WTC11 (cell line): ENCODE results near the gene ANXA5. TPM values are rescaled to one million over a fixed set of nuclear protein-coding genes. Genes with fewer than 3 reads are reported as not detected.

Experiments
- ATAC-seq: fragments of 200-7000 bp; cut with Tn5 transposase; 2 replicates; pipeline ENCODE4 v1.10.0; 2021; ENCODE audit warnings: mild to moderate bottlenecking, moderate library complexity
- CTCF ChIA-PET: fragments of 300-600 bp; sonication (Branson Sonifier 250); formaldehyde crosslinking; loops from one replicate; lab custom pipeline; 2021; ENCODE audit warnings: antibody characterized with exemption; lab: Charles Lee
- POLR2A ChIA-PET: fragments of 350-600 bp; sonication (Branson Sonifier 250); formaldehyde crosslinking; loops from one replicate; lab custom pipeline; 2021; ENCODE audit warnings: antibody characterized with exemption; lab: Charles Lee
- DNase-seq: peaks from one replicate; pipeline ENCODE4 v3.0.0; 2021; ENCODE audit warnings: low spot score
- H3K27ac Mint-ChIP-seq: 2 replicates; pipeline ENCODE4 v1.8.0; 2021; ENCODE audit warnings: mixed read lengths
- H3K27me3 Mint-ChIP-seq: 2 replicates; pipeline ENCODE4 v1.8.0; 2021; ENCODE audit warnings: low read depth, mild to moderate bottlenecking, moderate library complexity, mixed read lengths
- H3K36me3 Mint-ChIP-seq: 2 replicates; pipeline ENCODE4 v1.8.0; 2021; ENCODE audit warnings: mixed read lengths
- H3K4me1 Mint-ChIP-seq: 2 replicates; pipeline ENCODE4 v1.8.0; 2022; ENCODE audit warnings: mixed read lengths
- H3K4me3 Mint-ChIP-seq: 2 replicates; pipeline ENCODE4 v1.8.0; 2021; ENCODE audit warnings: mild to moderate bottlenecking, moderate library complexity, mixed read lengths
- H3K9me3 Mint-ChIP-seq: 2 replicates; pipeline ENCODE4 v1.8.0; 2021; ENCODE audit warnings: mixed read lengths
- ATF1 ChIP-seq: sonication (generic); formaldehyde crosslinking; IDR thresholded peaks from 2 replicates; pipeline ENCODE4 v1.8.1; 2023; ENCODE audit warnings: mild to moderate bottlenecking, moderate library complexity, missing genetic modification reagents
- CTCF ChIP-seq: fragments of 200-600 bp; IDR thresholded peaks from 2 replicates; pipeline ENCODE4 v1.8.0; 2022; ENCODE audit warnings: antibody characterized with exemption
- FOXK1 ChIP-seq: sonication (generic); formaldehyde crosslinking; IDR thresholded peaks from 2 replicates; pipeline ENCODE4 v1.8.0; 2022; ENCODE audit warnings: mild to moderate bottlenecking, moderate library complexity, missing genetic modification reagents
- HMGXB4 ChIP-seq: sonication (generic); formaldehyde crosslinking; IDR thresholded peaks from 2 replicates; pipeline ENCODE4 v1.8.1; 2023; ENCODE audit warnings: mild to moderate bottlenecking, moderate library complexity, missing genetic modification reagents
- IRF1 ChIP-seq: sonication (generic); formaldehyde crosslinking; IDR thresholded peaks from 2 replicates; pipeline ENCODE4 v1.8.0; 2023; ENCODE audit warnings: missing genetic modification reagents
- IRF2 ChIP-seq: sonication (generic); formaldehyde crosslinking; IDR thresholded peaks from 2 replicates; pipeline ENCODE4 v1.8.0; 2022; ENCODE audit warnings: low read depth, missing genetic modification reagents, borderline replicate concordance
- JUN ChIP-seq: sonication (generic); formaldehyde crosslinking; IDR thresholded peaks from 2 replicates; pipeline ENCODE4 v1.8.0; 2023; ENCODE audit warnings: mild to moderate bottlenecking, missing genetic modification reagents
- KAT7 ChIP-seq: sonication (generic); formaldehyde crosslinking; IDR thresholded peaks from 2 replicates; pipeline ENCODE4 v1.8.1; 2023; ENCODE audit warnings: missing genetic modification reagents, mild to moderate bottlenecking, borderline replicate concordance
- MAX ChIP-seq: sonication (generic); formaldehyde crosslinking; IDR thresholded peaks from 2 replicates; pipeline ENCODE4 v1.8.0; 2022; ENCODE audit warnings: mild to moderate bottlenecking, missing genetic modification reagents
- NR1H2 ChIP-seq: sonication (generic); formaldehyde crosslinking; IDR thresholded peaks from 2 replicates; pipeline ENCODE4 v1.9.0; 2021; ENCODE audit warnings: mild to moderate bottlenecking, moderate library complexity, missing genetic modification reagents
- RELA ChIP-seq: sonication (generic); formaldehyde crosslinking; IDR thresholded peaks from 2 replicates; pipeline ENCODE4 v1.8.1; 2022; ENCODE audit warnings: missing genetic modification reagents, mild to moderate bottlenecking, borderline replicate concordance
- SMAD4 ChIP-seq: sonication (generic); formaldehyde crosslinking; IDR thresholded peaks from 2 replicates; pipeline ENCODE4 v1.8.0; 2022; ENCODE audit warnings: mild to moderate bottlenecking, missing genetic modification reagents
- STAT6 ChIP-seq: sonication (generic); formaldehyde crosslinking; conservative IDR thresholded peaks from 2 replicates; pipeline ENCODE4 v1.8.1; 2023; ENCODE audit warnings: mild to moderate bottlenecking, low read depth, missing genetic modification reagents, moderate library complexity
- TCF7 ChIP-seq: sonication (generic); formaldehyde crosslinking; IDR thresholded peaks from 2 replicates; pipeline ENCODE4 v1.8.0; 2022; ENCODE audit warnings: mild to moderate bottlenecking, low read depth, missing genetic modification reagents, moderate library complexity
- ZNF263 ChIP-seq: sonication (generic); formaldehyde crosslinking; IDR thresholded peaks from 2 replicates; pipeline ENCODE4 v1.8.1; 2022; ENCODE audit warnings: low read depth, mild to moderate bottlenecking, moderate library complexity, missing genetic modification reagents
- ZNF281 ChIP-seq: sonication (generic); formaldehyde crosslinking; IDR thresholded peaks from 2 replicates; pipeline ENCODE4 v1.8.0; 2023; ENCODE audit warnings: mild to moderate bottlenecking, missing genetic modification reagents
- ZNF416 ChIP-seq: fragments of 250-450 bp; sonication (Bioruptor Pico); IDR thresholded peaks from 2 replicates; pipeline ENCODE4 v1.9.0; 2021; ENCODE audit warnings: mild to moderate bottlenecking, inconsistent platforms
- ZNF512 ChIP-seq: sonication (generic); formaldehyde crosslinking; IDR thresholded peaks from 2 replicates; pipeline ENCODE4 v1.8.1; 2022; ENCODE audit warnings: missing genetic modification reagents, borderline replicate concordance
- total RNA-seq: library from RNA; stranded (reverse); gene quantifications from 3 replicates; pipeline ENCODE4 v1.2.3, GENCODE V29; 2021

ANXA5 gene
- total RNA-seq, 1 experiment from 2014 or later, result 186 TPM

GRCh38 chr4:121706595-121707021, 9.8 kb upstream of the ANXA5 start (continued):
- TF ChIP-seq STAT6 (CRISPR knock-in tag) (no peak), SMAD4 (no peak), CTCF (no peak), HMGXB4 (CRISPR knock-in tag) (no peak), JUN (no peak), ZNF416 (CRISPR knock-in tag) (no peak)

GRCh38 chr4:121705521-121705920, 8.7 kb upstream of the ANXA5 start:
- TF ChIP-seq ZNF263 (CRISPR knock-in tag) (no peak), ZNF281 (CRISPR knock-in tag) (no peak), NR1H2 (no peak), RELA (CRISPR knock-in tag) (no peak), ZNF416 (CRISPR knock-in tag) (no peak), TCF7 (CRISPR knock-in tag) (no peak), IRF2 (no peak), ZNF512 (no peak), MAX (no peak), FOXK1 (CRISPR knock-in tag) (no peak), IRF1 (CRISPR knock-in tag) (no peak), ATF1 (CRISPR knock-in tag) (no peak), SMAD4 (no peak), KAT7 (no peak)
- H3K4me1 Mint-ChIP-seq, result peaks cover 9% of the 10 kb centered on the region
- ChIA-PET POLR2A (no interaction called here), CTCF (interaction anchor here (1.3 kb wide), 1 partner anchor 10 kb away, joined by 4 read pairs; no protein-coding TSS in a partner anchor)
- H3K27ac Mint-ChIP-seq, result no peak overlapping the region
- peaks cover 11% of the 10 kb centered on the region for H3K9me3 Mint-ChIP-seq
- no peak overlapping the region for H3K4me3 Mint-ChIP-seq
- DNase-seq (no peak), ATAC-seq (peak; percentile 41; the same call in 1 of the 2 replicates)
- H3K36me3 Mint-ChIP-seq, result peaks cover 3% of the 10 kb centered on the region; the same call in 1 of the 2 replicates
- no peaks in the 10 kb centered on the region; the same call in 1 of the 2 replicates for H3K27me3 Mint-ChIP-seq
